ENCODE results near the gene JPH3. TPM values are rescaled to one million over a fixed set of nuclear protein-coding genes. Genes with fewer than 3 reads are reported as not detected.

The JPH3 gene
- total RNA-seq, 1 experiment from 2014 or later = 39.0 TPM

DNA sequence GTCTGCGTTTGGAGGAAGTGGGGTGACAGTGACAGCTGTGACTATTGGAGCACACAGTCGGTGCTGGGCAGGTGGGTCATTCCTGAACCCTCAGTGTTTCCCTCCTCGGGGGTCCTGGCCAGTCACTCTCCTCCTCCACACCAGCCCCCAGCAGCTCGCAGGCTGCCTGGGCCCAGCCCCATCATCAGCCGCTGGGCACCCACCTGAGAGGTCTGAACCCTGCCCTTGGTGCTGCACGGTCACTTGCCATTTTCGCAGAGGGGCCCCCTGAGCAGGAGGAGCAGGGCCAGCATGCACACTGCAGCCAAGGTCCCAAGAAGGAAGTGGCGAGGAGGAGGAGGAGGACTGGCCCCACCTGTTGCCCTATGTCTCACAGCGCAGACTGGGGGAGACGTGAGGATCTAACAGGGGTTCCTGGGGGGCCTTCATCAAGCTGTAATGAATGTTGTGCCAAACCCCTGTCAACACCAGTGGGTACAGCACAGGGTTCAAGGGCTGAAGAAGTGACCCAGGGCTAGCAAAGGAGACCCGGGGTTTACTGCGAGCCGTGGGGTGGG is 23.0 kb downstream of the JPH3 start:
- H3K27ac Mint-ChIP-seq = no peak overlapping the region
- no peaks in the 10 kb centered on the region for H3K27me3 Mint-ChIP-seq (ENCODE audit: low read depth)
- no peaks in the 10 kb centered on the region for H3K36me3 Mint-ChIP-seq
- POLR2A ChIA-PET = no interaction called here
- H3K4me3 Mint-ChIP-seq = no peak overlapping the region
- peaks cover 2% of the 10 kb centered on the region for H3K9me3 Mint-ChIP-seq
- DNase-seq (ENCODE audit: low spot score) (no peak), ATAC-seq (no peak)
- H3K4me1 Mint-ChIP-seq = peaks cover 10% of the 10 kb centered on the region; the same call in 1 of the 2 replicates
- CTCF ChIA-PET = interaction anchor here (0.6 to 2.3 kb wide), 4 partner anchors 10 to 77 kb away, joined by 3 to 11 read pairs (median 5); no protein-coding TSS in a partner anchor
- no peak for TF ChIP-seq TEAD1 (CRISPR knock-in tag; IDR thresholded peaks at IDR 0.05)
- TF ChIP-seq, protein P1, sequence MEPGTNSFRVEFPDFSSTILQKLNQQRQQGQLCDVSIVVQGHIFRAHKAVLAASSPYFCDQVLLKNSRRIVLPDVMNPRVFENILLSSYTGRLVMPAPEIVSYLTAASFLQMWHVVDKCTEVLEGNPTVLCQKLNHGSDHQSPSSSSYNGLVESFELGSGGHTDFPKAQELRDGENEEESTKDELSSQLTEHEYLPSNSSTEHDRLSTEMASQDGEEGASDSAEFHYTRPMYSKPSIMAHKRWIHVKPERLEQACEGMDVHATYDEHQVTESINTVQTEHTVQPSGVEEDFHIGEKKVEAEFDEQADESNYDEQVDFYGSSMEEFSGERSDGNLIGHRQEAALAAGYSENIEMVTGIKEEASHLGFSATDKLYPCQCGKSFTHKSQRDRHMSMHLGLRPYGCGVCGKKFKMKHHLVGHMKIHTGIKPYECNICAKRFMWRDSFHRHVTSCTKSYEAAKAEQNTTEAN (CRISPR knock-in tag; IDR thresholded peaks at IDR 0.05) = no peak
- TF ChIP-seq, protein P2, sequence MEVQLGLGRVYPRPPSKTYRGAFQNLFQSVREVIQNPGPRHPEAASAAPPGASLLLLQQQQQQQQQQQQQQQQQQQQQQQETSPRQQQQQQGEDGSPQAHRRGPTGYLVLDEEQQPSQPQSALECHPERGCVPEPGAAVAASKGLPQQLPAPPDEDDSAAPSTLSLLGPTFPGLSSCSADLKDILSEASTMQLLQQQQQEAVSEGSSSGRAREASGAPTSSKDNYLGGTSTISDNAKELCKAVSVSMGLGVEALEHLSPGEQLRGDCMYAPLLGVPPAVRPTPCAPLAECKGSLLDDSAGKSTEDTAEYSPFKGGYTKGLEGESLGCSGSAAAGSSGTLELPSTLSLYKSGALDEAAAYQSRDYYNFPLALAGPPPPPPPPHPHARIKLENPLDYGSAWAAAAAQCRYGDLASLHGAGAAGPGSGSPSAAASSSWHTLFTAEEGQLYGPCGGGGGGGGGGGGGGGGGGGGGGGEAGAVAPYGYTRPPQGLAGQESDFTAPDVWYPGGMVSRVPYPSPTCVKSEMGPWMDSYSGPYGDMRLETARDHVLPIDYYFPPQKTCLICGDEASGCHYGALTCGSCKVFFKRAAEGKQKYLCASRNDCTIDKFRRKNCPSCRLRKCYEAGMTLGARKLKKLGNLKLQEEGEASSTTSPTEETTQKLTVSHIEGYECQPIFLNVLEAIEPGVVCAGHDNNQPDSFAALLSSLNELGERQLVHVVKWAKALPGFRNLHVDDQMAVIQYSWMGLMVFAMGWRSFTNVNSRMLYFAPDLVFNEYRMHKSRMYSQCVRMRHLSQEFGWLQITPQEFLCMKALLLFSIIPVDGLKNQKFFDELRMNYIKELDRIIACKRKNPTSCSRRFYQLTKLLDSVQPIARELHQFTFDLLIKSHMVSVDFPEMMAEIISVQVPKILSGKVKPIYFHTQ (CRISPR knock-in tag; IDR thresholded peaks at IDR 0.05) = no peak
- TF ChIP-seq, protein P3, sequence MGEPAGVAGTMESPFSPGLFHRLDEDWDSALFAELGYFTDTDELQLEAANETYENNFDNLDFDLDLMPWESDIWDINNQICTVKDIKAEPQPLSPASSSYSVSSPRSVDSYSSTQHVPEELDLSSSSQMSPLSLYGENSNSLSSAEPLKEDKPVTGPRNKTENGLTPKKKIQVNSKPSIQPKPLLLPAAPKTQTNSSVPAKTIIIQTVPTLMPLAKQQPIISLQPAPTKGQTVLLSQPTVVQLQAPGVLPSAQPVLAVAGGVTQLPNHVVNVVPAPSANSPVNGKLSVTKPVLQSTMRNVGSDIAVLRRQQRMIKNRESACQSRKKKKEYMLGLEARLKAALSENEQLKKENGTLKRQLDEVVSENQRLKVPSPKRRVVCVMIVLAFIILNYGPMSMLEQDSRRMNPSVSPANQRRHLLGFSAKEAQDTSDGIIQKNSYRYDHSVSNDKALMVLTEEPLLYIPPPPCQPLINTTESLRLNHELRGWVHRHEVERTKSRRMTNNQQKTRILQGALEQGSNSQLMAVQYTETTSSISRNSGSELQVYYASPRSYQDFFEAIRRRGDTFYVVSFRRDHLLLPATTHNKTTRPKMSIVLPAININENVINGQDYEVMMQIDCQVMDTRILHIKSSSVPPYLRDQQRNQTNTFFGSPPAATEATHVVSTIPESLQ (CRISPR knock-in tag; IDR thresholded peaks at IDR 0.05) = no peak
- no peak for TF ChIP-seq HMGA2 (CRISPR knock-in tag; IDR thresholded peaks at IDR 0.05)

DNA sequence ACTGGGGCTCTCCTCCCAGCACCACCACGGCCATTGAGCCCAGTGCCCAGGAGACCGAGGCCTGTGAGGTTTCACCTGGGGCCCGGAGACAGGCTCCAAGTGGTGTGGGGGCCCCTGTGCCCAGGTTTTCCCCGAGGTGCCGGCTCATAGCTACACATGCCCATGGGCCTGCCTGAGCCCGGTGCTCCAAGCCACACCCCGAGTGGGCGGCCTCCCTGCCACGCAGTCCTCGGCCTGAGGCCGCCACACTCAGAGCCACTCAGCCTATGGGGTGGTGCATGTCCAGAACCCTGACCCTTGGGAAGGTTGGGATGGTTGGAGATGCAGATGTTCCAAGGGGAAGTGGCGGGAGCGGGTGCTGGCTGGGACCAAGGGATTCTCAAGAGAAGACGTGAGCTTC is 24.1 kb downstream of the JPH3 start:
- Mint-ChIP-seq H3K4me3 (no peak overlapping the region), H3K27me3 (ENCODE audit: low read depth) (no peaks in the 10 kb centered on the region), H3K36me3 (peaks cover 10% of the 10 kb centered on the region), H3K4me1 (peaks cover 4% of the 10 kb centered on the region; the same call in 1 of the 2 replicates), H3K9me3 (peaks cover 13% of the 10 kb centered on the region), H3K27ac (no peak overlapping the region)
- ATAC-seq (no peak), DNase-seq (ENCODE audit: low spot score) (no peak)
- CTCF ChIA-PET = interaction anchor here (0.9 to 2.6 kb wide), 4 partner anchors 10 to 55 kb away, joined by 3 to 19 read pairs (median 5); no protein-coding TSS in a partner anchor
- POLR2A ChIA-PET = no interaction called here
- no peak for TF ChIP-seq GTF2I (CRISPR knock-in tag; conservative IDR thresholded peaks at IDR 0.05)

DNA sequence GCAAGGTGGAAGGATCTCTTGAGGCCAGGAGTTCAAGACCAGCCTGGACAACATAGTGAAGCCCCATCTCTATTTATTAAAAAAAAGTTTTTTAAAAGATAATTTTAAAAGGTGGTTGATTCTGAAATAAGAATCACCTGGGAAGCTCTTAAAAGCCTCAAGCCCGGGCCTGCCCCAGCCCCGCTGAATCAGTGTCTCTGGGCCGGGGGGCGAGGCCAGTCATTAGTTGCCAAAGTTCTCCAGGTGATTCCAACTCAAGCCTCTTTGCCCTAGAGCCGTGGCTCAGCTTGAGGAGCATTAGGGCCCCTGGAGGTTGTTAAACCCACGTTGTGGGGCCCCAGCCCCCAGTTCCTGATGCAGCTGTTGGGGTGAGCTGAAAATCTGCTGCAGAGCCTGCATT is 24.6 kb downstream of the JPH3 start:
- DNase-seq (ENCODE audit: low spot score) (no peak), ATAC-seq (no peak)
- ChIA-PET POLR2A (no interaction called here), CTCF (interaction anchor here (0.7 to 2.6 kb wide), 6 partner anchors 8 to 56 kb away, joined by 3 to 19 read pairs (median 4); no protein-coding TSS in a partner anchor)
- Mint-ChIP-seq H3K4me1 (peaks cover 4% of the 10 kb centered on the region; the same call in 1 of the 2 replicates), H3K27ac (no peak overlapping the region), H3K9me3 (peaks cover 14% of the 10 kb centered on the region), H3K36me3 (peaks cover 15% of the 10 kb centered on the region), H3K27me3 (ENCODE audit: low read depth) (no peaks in the 10 kb centered on the region), H3K4me3 (no peak overlapping the region)
- TF ChIP-seq, protein P4, sequence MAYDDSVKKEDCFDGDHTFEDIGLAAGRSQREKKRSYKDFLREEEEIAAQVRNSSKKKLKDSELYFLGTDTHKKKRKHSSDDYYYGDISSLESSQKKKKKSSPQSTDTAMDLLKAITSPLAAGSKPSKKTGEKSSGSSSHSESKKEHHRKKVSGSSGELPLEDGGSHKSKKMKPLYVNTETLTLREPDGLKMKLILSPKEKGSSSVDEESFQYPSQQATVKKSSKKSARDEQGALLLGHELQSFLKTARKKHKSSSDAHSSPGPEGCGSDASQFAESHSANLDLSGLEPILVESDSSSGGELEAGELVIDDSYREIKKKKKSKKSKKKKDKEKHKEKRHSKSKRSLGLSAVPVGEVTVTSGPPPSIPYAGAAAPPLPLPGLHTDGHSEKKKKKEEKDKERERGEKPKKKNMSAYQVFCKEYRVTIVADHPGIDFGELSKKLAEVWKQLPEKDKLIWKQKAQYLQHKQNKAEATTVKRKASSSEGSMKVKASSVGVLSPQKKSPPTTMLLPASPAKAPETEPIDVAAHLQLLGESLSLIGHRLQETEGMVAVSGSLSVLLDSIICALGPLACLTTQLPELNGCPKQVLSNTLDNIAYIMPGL (CRISPR knock-in tag; IDR thresholded peaks at IDR 0.05) = no peak
- TF ChIP-seq, protein P2 (CRISPR knock-in tag; IDR thresholded peaks at IDR 0.05) = no peak
- TF ChIP-seq NR3C1 (CRISPR knock-in tag; conservative IDR thresholded peaks at IDR 0.05; ENCODE audit: low read depth) = no peak
- TF ChIP-seq SMAD3 (CRISPR knock-in tag; IDR thresholded peaks at IDR 0.05; ENCODE audit: borderline replicate concordance) = no peak
- no peak for TF ChIP-seq NFYB (CRISPR knock-in tag; conservative IDR thresholded peaks at IDR 0.05; ENCODE audit: low read depth)
- TF ChIP-seq, protein P5, sequence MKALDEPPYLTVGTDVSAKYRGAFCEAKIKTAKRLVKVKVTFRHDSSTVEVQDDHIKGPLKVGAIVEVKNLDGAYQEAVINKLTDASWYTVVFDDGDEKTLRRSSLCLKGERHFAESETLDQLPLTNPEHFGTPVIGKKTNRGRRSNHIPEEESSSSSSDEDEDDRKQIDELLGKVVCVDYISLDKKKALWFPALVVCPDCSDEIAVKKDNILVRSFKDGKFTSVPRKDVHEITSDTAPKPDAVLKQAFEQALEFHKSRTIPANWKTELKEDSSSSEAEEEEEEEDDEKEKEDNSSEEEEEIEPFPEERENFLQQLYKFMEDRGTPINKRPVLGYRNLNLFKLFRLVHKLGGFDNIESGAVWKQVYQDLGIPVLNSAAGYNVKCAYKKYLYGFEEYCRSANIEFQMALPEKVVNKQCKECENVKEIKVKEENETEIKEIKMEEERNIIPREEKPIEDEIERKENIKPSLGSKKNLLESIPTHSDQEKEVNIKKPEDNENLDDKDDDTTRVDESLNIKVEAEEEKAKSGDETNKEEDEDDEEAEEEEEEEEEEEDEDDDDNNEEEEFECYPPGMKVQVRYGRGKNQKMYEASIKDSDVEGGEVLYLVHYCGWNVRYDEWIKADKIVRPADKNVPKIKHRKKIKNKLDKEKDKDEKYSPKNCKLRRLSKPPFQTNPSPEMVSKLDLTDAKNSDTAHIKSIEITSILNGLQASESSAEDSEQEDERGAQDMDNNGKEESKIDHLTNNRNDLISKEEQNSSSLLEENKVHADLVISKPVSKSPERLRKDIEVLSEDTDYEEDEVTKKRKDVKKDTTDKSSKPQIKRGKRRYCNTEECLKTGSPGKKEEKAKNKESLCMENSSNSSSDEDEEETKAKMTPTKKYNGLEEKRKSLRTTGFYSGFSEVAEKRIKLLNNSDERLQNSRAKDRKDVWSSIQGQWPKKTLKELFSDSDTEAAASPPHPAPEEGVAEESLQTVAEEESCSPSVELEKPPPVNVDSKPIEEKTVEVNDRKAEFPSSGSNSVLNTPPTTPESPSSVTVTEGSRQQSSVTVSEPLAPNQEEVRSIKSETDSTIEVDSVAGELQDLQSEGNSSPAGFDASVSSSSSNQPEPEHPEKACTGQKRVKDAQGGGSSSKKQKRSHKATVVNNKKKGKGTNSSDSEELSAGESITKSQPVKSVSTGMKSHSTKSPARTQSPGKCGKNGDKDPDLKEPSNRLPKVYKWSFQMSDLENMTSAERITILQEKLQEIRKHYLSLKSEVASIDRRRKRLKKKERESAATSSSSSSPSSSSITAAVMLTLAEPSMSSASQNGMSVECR (CRISPR knock-in tag; IDR thresholded peaks at IDR 0.05; ENCODE audit: borderline replicate concordance) = no peak
